Measurements from ENCODE around the gene ADPGK. TPM values are rescaled to one million over a fixed set of nuclear protein-coding genes. Genes with fewer than 3 reads are reported as not detected.
A peak's percentile ranks its signal among the peaks of the same experiment; 100 is the strongest.

Gene ADPGK
- total RNA-seq, 2 experiments from 2014 or later: 41.4 to 43.6 TPM

DNA sequence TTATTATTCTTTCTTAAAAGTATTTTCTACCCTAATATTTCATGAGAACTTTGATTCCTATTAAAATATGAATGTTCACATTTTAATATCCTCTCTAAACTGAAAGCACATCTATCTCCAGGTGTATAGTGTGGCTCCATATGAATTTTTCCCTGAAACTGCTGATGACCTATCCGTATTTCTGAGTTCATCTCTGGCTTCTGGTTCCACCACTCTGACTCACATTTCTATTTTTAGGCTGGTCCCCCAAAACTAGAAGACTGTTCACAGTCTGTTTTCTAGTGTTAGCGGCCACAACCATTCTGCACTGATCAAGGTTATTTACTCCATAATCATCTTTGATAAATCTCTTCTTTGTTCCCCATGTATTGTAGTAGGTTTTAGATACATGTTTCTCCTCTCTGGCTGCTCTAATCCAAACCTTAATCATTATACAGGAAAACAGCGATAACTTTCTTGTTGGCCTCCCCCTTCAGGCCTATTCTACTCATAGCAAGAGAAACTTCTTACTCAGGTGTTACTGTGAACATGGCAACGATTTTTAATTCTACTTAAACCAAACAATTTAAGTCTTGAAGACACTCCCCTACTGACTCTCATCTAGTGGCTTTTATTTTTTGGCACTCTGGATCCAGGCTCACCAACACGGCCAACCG is 12.8 kb downstream of the ADPGK start:
- CTCF ChIA-PET: no interaction called here
- Mint-ChIP-seq H3K27me3 (ENCODE audit: low read depth) (no peaks in the 10 kb centered on the region), H3K4me3 (no peak overlapping the region)

DNA sequence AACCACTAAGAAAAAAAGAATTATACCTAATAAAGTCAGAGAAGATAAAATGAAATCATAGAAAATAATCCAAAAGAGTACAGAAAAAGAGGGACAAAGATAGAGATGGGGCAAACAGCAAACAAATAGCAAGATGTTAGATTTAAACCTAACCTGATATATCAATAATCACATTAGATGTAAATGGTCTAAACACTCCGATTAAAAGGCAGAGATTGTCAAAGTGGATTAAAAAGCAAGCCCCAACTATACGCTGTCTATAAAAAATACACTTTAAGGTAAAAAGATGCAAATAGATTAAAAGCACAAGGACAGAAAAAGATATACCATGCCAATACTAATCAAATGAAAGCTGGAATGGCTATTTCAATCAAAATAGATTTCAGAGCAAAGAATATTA is 16.8 kb downstream of the ADPGK start:
- Mint-ChIP-seq H3K36me3 (ENCODE audit: low read depth) (peaks cover 62% of the 10 kb centered on the region), H3K4me3 (no peak overlapping the region), H3K9me3 (peaks cover 8% of the 10 kb centered on the region), H3K27ac (no peak overlapping the region), H3K27me3 (ENCODE audit: low read depth) (no peaks in the 10 kb centered on the region), H3K4me1 (ENCODE audit: low read depth) (peaks cover 10% of the 10 kb centered on the region)
- intact Hi-C loops (cut with micrococcal nuclease): no loop called here
- CTCF ChIA-PET: interaction anchor here (1.3 kb wide), 1 partner anchor 45 kb away, joined by 4 read pairs; no protein-coding TSS in a partner anchor
- DNase-seq: no peak

More for the DNA sequence above, 12.8 kb downstream of the ADPGK start:
- Mint-ChIP-seq H3K9me3 (peaks cover 8% of the 10 kb centered on the region), H3K27ac (peak overlapping the region; percentile 59), H3K4me1 (ENCODE audit: low read depth) (peaks cover 23% of the 10 kb centered on the region), H3K36me3 (ENCODE audit: low read depth) (peaks cover 68% of the 10 kb centered on the region)
- intact Hi-C loops (cut with micrococcal nuclease): loop anchor here (1.0 to 2.0 kb wide), 2 partner anchors 12 to 48 kb away; partner anchors contain the start of gene ADPGK
- DNase-seq: no peak

DNA sequence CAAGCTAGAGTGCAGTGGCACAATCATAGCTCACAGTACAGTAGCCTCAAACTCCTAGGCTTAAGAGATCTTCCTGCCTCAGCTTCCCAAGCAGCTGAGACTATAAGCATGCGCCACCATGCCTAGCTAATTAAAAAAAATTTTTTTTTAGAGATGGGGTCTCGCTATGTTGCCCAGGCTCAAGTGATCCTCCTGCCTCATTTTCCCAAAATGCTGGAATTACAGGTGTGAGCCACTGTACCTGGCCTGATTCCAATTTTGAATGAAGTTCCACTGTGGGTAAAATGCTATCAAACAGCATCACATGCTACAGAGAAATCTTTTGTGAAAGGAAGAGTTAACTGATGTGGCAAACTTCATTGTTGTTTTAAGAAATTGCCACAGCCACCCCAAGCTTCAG is 17.5 kb downstream of the ADPGK start:
- no peak overlapping the region for H3K27ac Mint-ChIP-seq
- DNase-seq: no peak
- no peaks in the 10 kb centered on the region for H3K27me3 Mint-ChIP-seq (ENCODE audit: low read depth)
- peaks cover 7% of the 10 kb centered on the region for H3K4me1 Mint-ChIP-seq (ENCODE audit: low read depth)
- peaks cover 8% of the 10 kb centered on the region for H3K9me3 Mint-ChIP-seq
- H3K4me3 Mint-ChIP-seq: no peak overlapping the region
- CTCF ChIA-PET: interaction anchor here (0.6 kb wide), 1 partner anchor 28 kb away, joined by 3 read pairs; no protein-coding TSS in a partner anchor
- intact Hi-C loops (cut with micrococcal nuclease): no loop called here
- peaks cover 61% of the 10 kb centered on the region for H3K36me3 Mint-ChIP-seq (ENCODE audit: low read depth)

DNA sequence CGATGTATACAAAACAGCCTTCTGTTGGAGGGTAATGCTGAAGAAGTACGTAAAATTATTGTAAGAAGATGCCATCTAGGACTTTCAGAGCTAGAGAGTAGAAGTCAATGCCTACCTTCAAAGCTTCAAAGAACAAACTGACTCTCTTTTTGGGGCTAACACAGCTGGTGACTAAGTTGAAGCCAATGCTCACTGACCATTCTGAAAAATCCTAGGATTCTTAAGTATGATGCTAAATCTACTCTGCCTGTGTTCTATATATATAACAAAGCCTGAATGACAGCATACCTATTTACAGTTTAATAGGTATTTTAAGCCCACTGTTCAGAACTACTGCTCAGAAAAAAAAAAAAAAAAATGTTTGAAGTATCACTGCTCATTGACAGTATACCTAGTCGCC is 18.9 kb downstream of the ADPGK start:
- Mint-ChIP-seq H3K27me3 (ENCODE audit: low read depth) (no peaks in the 10 kb centered on the region), H3K36me3 (ENCODE audit: low read depth) (peaks cover 54% of the 10 kb centered on the region), H3K27ac (no peak overlapping the region), H3K9me3 (peaks cover 8% of the 10 kb centered on the region), H3K4me3 (no peak overlapping the region), H3K4me1 (ENCODE audit: low read depth) (peaks cover 4% of the 10 kb centered on the region)
- no peak for DNase-seq
- CTCF ChIA-PET: interaction anchor here (0.6 to 1.2 kb wide), 5 partner anchors 13 to 66 kb away, joined by 3 to 7 read pairs (median 3); no protein-coding TSS in a partner anchor
- intact Hi-C loops (cut with micrococcal nuclease): no loop called here

DNA sequence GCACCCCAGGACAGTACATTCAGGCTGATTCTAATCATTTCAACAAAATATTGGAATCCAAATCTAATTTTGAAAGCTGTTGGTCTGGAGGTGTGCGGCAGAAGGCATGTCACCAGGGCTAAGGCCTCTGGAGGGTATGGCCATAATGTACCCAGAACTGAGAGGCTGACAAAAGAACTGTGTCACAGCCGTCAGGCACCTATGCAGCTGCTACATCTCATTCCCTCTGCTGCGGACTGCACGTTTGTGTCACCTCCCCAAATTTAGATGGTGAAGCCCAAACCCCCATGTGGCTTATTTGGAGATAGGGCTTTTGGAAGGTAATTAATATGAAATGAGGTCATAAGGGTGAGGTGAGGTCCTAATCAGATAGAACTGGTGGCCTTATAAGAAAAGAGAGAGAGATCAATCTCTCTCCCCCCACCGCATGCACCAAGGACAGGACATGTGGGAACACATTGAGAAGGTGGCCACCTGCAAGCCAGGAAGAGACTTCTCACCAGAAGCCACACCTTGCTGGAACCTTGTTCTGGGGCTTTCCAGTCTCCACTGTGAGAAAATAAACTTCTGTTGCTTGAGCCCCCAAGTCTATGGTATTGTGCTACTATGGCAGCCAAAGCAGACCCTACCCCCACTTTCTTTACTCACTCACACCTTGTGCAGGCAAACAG is 22.8 kb downstream of the ADPGK start:
- H3K36me3 Mint-ChIP-seq (ENCODE audit: low read depth): peaks cover 33% of the 10 kb centered on the region
- no peak for DNase-seq
- H3K27ac Mint-ChIP-seq: no peak overlapping the region
- no peaks in the 10 kb centered on the region for H3K27me3 Mint-ChIP-seq (ENCODE audit: low read depth)
- CTCF ChIA-PET: interaction anchor here (0.9 kb wide), 1 partner anchor 39 kb away, joined by 4 read pairs; no protein-coding TSS in a partner anchor
- no peak overlapping the region for H3K4me3 Mint-ChIP-seq
- no peaks in the 10 kb centered on the region for H3K9me3 Mint-ChIP-seq
- intact Hi-C loops (cut with micrococcal nuclease): no loop called here
- peaks cover 6% of the 10 kb centered on the region for H3K4me1 Mint-ChIP-seq (ENCODE audit: low read depth)

DNA sequence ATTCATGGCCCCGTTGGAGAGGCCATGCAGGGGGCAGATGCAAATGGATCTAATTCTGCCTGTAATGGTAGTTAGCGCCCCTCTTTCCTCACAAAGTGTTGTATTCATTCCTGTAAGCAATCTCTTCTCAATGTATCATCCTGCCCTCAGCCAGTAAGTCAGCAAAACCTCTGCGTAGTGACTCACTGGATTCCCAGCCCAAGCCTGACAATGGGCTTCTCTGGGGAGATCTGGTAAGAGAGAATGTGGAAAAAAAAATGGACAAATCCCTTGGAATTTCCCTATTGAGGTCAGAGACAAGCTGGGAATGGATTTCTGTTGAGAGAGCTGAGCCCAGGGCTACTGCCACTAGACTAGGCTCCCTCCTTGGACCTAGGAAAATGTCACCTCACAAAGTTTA is 25.4 kb downstream of the ADPGK start:
- H3K4me3 Mint-ChIP-seq: no peak overlapping the region
- intact Hi-C loops (cut with micrococcal nuclease): no loop called here
- CTCF ChIA-PET: interaction anchor here (1.2 kb wide), 1 partner anchor 36 kb away, joined by 4 read pairs; no protein-coding TSS in a partner anchor
- peaks cover 33% of the 10 kb centered on the region for H3K36me3 Mint-ChIP-seq (ENCODE audit: low read depth)
- no peaks in the 10 kb centered on the region for H3K27me3 Mint-ChIP-seq (ENCODE audit: low read depth)
- DNase-seq: no peak
- no peaks in the 10 kb centered on the region for H3K9me3 Mint-ChIP-seq
- H3K27ac Mint-ChIP-seq: no peak overlapping the region
- H3K4me1 Mint-ChIP-seq (ENCODE audit: low read depth): peaks cover 28% of the 10 kb centered on the region

DNA sequence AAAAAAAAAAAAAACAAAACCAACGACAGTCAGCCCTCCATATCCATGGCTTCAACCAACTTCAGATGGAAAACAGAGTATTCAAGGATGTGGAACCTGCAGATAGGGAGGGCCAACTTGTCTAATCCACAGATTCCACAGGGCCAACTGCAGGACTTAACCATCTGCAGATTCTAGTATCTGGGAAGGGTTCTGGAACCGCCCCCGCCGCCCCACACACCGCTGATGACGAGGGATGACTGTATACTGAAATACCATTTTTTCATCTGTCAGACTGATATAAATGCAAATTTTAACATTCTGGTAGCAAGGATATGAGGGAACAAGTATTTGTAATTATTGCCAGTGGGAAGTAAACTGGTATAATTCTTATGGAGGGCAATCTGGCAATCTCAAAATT is 29.5 kb downstream of the ADPGK start:
- no peak for DNase-seq
- Mint-ChIP-seq H3K9me3 (no peaks in the 10 kb centered on the region), H3K27me3 (ENCODE audit: low read depth) (no peaks in the 10 kb centered on the region), H3K4me3 (no peak overlapping the region), H3K4me1 (ENCODE audit: low read depth) (peaks cover 39% of the 10 kb centered on the region), H3K27ac (no peak overlapping the region), H3K36me3 (ENCODE audit: low read depth) (peaks cover 33% of the 10 kb centered on the region)
- intact Hi-C loops (cut with micrococcal nuclease): no loop called here
- CTCF ChIA-PET: interaction anchor here (0.7 kb wide), 1 partner anchor 268 kb away, joined by 3 read pairs; no protein-coding TSS in a partner anchor

DNA sequence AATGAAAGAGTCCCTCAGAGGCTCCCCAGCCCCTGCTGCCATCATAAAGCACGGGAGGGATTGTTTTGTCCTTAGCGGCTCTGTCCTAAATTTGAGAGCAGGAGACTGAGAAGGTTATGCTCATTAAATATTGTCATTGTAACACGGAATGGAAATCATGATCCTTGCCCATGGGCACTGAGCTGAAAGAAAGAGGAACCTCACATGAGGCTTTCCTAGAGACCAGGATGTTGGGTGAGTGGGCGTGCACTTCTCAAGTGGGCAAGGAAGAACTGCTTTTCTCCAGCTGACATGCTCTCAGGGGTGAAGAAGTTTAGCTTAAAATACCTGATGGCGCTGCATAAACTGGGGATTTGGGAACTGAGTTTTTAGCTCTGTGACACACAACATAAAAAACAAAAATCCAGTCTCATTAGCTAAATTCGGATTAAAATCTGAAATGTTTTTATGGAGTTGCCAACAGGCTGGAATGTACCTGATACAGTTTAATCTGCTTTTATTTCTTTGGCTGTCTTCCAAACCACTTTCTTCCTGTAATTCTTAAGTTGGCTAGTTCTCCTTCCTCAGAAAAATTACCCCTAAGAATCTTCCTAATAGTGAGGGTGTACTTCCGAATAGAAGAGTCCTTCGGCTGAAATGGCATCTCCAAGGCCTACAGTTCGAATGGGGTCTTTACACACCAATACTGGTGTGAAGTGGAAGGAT is 31.7 kb downstream of the ADPGK start:
- no peak for DNase-seq
- peaks cover 2% of the 10 kb centered on the region for H3K9me3 Mint-ChIP-seq
- peaks cover 39% of the 10 kb centered on the region for H3K4me1 Mint-ChIP-seq (ENCODE audit: low read depth)
- intact Hi-C loops (cut with micrococcal nuclease): no loop called here
- H3K4me3 Mint-ChIP-seq: no peak overlapping the region
- H3K27ac Mint-ChIP-seq: no peak overlapping the region
- CTCF ChIA-PET: interaction anchor here (0.8 to 2.4 kb wide), 4 partner anchors 16 to 329 kb away, joined by 3 to 8 read pairs (median 3); no protein-coding TSS in a partner anchor
- peaks cover 34% of the 10 kb centered on the region for H3K36me3 Mint-ChIP-seq (ENCODE audit: low read depth)
- H3K27me3 Mint-ChIP-seq (ENCODE audit: low read depth): no peaks in the 10 kb centered on the region

DNA sequence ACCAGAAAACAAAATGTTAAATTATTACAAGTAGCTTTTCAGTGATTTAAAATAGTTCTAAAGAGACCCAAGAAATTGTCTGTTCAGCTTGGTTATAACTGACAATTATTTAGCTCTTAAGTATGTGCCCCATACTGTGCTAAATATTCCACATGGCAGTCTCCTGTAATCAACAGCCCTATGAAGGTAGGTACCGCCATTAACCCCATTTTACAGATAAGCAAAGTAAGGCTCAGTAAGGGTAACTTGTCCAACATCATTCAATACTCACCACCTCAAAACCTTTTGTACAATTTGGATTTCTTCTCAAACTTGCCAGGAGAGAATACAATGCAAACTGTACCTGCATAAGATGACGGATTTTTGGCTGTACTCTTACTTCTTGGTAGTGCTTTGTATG is 33.9 kb downstream of the ADPGK start:
- no peak overlapping the region for H3K4me3 Mint-ChIP-seq
- H3K27ac Mint-ChIP-seq: no peak overlapping the region
- intact Hi-C loops (cut with micrococcal nuclease): no loop called here
- DNase-seq: no peak
- peaks cover 28% of the 10 kb centered on the region for H3K4me1 Mint-ChIP-seq (ENCODE audit: low read depth)
- peaks cover 2% of the 10 kb centered on the region for H3K9me3 Mint-ChIP-seq
- H3K27me3 Mint-ChIP-seq (ENCODE audit: low read depth): no peaks in the 10 kb centered on the region
- peaks cover 39% of the 10 kb centered on the region for H3K36me3 Mint-ChIP-seq (ENCODE audit: low read depth)
- CTCF ChIA-PET: interaction anchor here (1.0 to 1.4 kb wide), 3 partner anchors 18 to 150 kb away, joined by 3 to 6 read pairs (median 4); no protein-coding TSS in a partner anchor

DNA sequence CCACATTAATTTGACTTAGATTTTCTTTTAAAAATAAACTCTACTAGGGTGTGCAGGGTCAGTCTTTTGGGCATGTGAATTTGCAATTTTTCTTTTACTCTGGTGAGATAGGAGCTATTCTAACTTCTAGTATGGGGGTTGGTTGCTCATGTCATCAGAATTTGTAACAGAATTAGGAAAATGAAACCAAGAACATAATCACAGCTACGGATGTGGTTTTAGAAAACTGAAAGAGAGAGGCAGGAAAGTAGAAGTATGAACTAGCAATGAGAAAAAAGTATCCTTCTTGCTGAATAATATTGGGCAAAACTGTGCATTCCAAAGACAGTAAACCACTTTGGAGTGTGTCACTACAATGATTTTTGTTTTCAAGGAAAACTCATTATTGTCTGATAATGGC is 43.3 kb downstream of the ADPGK start:
- peaks cover 42% of the 10 kb centered on the region for H3K36me3 Mint-ChIP-seq (ENCODE audit: low read depth)

DNA sequence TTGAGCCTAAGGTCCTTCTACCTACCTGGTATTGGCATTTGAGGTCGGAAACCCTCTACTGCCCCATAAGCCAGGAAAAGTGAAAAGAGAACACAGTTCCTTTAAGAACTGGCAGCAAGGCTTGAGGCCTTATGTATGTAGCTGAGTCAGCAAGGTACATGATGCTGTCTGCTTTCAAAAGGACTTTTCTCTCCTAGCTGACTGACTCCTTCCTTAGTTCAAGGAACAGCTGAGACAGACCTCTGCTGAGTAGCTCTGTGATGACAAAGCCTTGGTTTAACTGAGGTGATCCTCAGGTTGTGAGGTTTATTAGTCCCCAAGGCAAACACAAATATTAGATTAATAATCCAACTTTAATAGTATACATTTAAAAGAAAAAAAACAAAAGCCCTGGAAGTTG is 45.8 kb downstream of the ADPGK start:
- no peak overlapping the region for H3K27ac Mint-ChIP-seq
- CTCF ChIA-PET: interaction anchor here (0.6 to 5.9 kb wide), 3 partner anchors 13 to 28 kb away, joined by 3 to 28 read pairs (median 5); no protein-coding TSS in a partner anchor
- intact Hi-C loops (cut with micrococcal nuclease): no loop called here
- peaks cover 42% of the 10 kb centered on the region for H3K36me3 Mint-ChIP-seq (ENCODE audit: low read depth)
- no peaks in the 10 kb centered on the region for H3K9me3 Mint-ChIP-seq
- no peak overlapping the region for H3K4me3 Mint-ChIP-seq
- no peaks in the 10 kb centered on the region for H3K27me3 Mint-ChIP-seq (ENCODE audit: low read depth)
- peaks cover 32% of the 10 kb centered on the region for H3K4me1 Mint-ChIP-seq (ENCODE audit: low read depth)
- no peak for DNase-seq

More for the DNA sequence above, 43.3 kb downstream of the ADPGK start:
- H3K4me1 Mint-ChIP-seq (ENCODE audit: low read depth): peaks cover 32% of the 10 kb centered on the region
- no peaks in the 10 kb centered on the region for H3K27me3 Mint-ChIP-seq (ENCODE audit: low read depth)
- H3K4me3 Mint-ChIP-seq: no peak overlapping the region
- CTCF ChIA-PET: interaction anchor here (0.6 to 5.9 kb wide), 5 partner anchors 11 to 959 kb away, joined by 3 to 28 read pairs (median 3); no protein-coding TSS in a partner anchor
- intact Hi-C loops (cut with micrococcal nuclease): loop anchor here (1.0 to 5.0 kb wide), 2 partner anchors 43 to 53 kb away; partner anchors contain the start of genes ADPGK, BBS4 and HIGD2B
- H3K9me3 Mint-ChIP-seq: no peaks in the 10 kb centered on the region
- DNase-seq: no peak
- peak overlapping the region; percentile 59 for H3K27ac Mint-ChIP-seq

DNA sequence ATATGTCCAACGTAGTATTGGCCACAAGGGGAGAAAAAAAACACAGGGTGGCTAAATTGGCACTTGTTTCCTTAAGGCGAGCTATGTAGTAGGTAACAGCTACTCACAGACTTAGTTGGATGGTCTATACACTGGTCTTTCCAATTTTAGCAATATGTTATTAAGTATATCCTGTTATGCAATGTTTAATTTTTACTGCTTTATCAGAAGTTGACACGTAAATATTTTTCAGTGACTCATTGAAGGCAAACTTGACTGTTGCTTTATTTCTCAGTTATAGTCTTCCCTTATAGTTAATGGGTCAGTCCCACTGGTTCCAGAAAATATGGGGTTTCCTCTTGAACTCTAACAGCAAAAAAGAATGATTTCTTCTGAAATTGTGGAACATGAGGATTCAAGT is 46.5 kb downstream of the ADPGK start:
- Mint-ChIP-seq H3K27me3 (ENCODE audit: low read depth) (no peaks in the 10 kb centered on the region), H3K27ac (no peak overlapping the region), H3K36me3 (ENCODE audit: low read depth) (peaks cover 42% of the 10 kb centered on the region), H3K4me1 (ENCODE audit: low read depth) (peaks cover 32% of the 10 kb centered on the region), H3K4me3 (no peak overlapping the region), H3K9me3 (no peaks in the 10 kb centered on the region)
- no peak for DNase-seq
- CTCF ChIA-PET: interaction anchor here (1.7 to 5.9 kb wide), 2 partner anchors 13 to 15 kb away, joined by 5 to 28 read pairs; no protein-coding TSS in a partner anchor
- intact Hi-C loops (cut with micrococcal nuclease): no loop called here
